HepG2 (cell line): Measurements from ENCODE around the gene MTMR1. TPM values are rescaled to one million over a fixed set of nuclear protein-coding genes. Genes with fewer than 3 reads are reported as not detected.

Experiments
- ATAC-seq: fragments of 200-7000 bp; cut with Tn5 transposase; 3 replicates; pipeline ENCODE4 v1.9.1; 2020; ENCODE audit warnings: mild to moderate bottlenecking, moderate library complexity
- BruUV-seq: library from RNA; stranded (reverse); fragments of 400-500 nt; replicated peaks from 2 replicates; lab custom pipeline; 2021; lab: Mats Ljungman, UMichigan
- CTCF ChIA-PET: fragments of 300-600 bp; formaldehyde crosslinking; extraction: SDS; loops from one replicate; lab custom pipeline; 2021; ENCODE audit warnings: low total read pairs, inconsistent platforms, low intra/inter-chr PET ratio; lab: Yijun Ruan, JAX
- POLR2A ChIA-PET: fragments of 350-600 bp; sonication (Branson Sonifier 250); formaldehyde crosslinking; loops from one replicate; lab custom pipeline; 2020; ENCODE audit warnings: antibody characterized with exemption, inconsistent platforms; lab: Yijun Ruan, JAX
- DNase-seq: peaks from one replicate; pipeline ENCODE4 v3.0.0-alpha.2; 2015; ENCODE audit warnings: low spot score
- FAIRE-seq: peaks from 3 replicates; lab custom pipeline; 2011; peaks lifted over from hg19 to GRCh38; lab: Jason Lieb, UNC
- H2AFZ ChIP-seq: one replicate; pipeline ENCODE4 v1.6.1; 2011; ENCODE audit warnings: low read length, inconsistent platforms
- H3K27ac ChIP-seq: fragments of 300-600 bp; 3 replicates; pipeline ENCODE4 v1.8.0; 2011; ENCODE audit warnings: mixed run types, mild to moderate bottlenecking, mixed read lengths, low read length, inconsistent platforms; ENCODE audit not compliant: insufficient read depth; ENCODE audit errors: extremely low read length
- H3K27me3 ChIP-seq, 2 experiments: fragments of 200-600 bp in 1 of 2; 2 replicates in 1 of 2; 3 replicates in 1 of 2; pipeline versions ENCODE4 v1.6.0 to v1.8.0; 2011; ENCODE audit warnings: low read length in 2 of 2, mild to moderate bottlenecking in 2 of 2, moderate library complexity in 2 of 2, inconsistent platforms in 1 of 2; ENCODE audit not compliant: insufficient read depth in 2 of 2, control insufficient read depth in 1 of 2
- H3K36me3 ChIP-seq, 2 experiments: fragments of 200-600 bp in 1 of 2; replicated peaks in 1 of 2; 2 replicates in 1 of 2; 3 replicates in 1 of 2; pipeline versions ENCODE4 v1.5.1 to v1.8.0; 2011; ENCODE audit warnings: low read length in 2 of 2, inconsistent platforms in 1 of 2; ENCODE audit not compliant: insufficient read depth in 2 of 2, control insufficient read depth in 1 of 2
- H3K4me1 ChIP-seq: 2 replicates; pipeline ENCODE4 v1.5.1; 2012; ENCODE audit warnings: low read length, inconsistent platforms; ENCODE audit not compliant: insufficient read depth
- H3K4me2 ChIP-seq: 2 replicates; pipeline ENCODE4 v1.6.0; 2011; ENCODE audit warnings: low read depth, low read length, inconsistent platforms
- H3K4me3 ChIP-seq, 3 experiments: fragments of 200-600 bp in 1 of 3; sonication (generic), shearing (Covaris generic) in 1 of 3; replicated peaks in 1 of 3; 2 replicates each; pipeline ENCODE4 v1.5.1; 2011 to 2016; ENCODE audit warnings: low read length in 3 of 3, inconsistent platforms in 2 of 3, low read depth in 2 of 3, mild to moderate bottlenecking in 2 of 3, control low read depth in 1 of 3, mixed read lengths in 1 of 3; ENCODE audit not compliant: insufficient read depth in 1 of 3
- H3K79me2 ChIP-seq: one replicate; pipeline ENCODE4 v1.6.1; 2011; ENCODE audit warnings: low read length, inconsistent platforms; ENCODE audit not compliant: insufficient read depth
- H3K9ac ChIP-seq: 2 replicates; pipeline ENCODE4 v1.6.0; 2011; ENCODE audit warnings: mild to moderate bottlenecking, low read depth, low read length, inconsistent platforms; ENCODE audit not compliant: insufficient read depth
- H3K9me3 ChIP-seq: 2 replicates; pipeline ENCODE4 v1.5.1; 2012; ENCODE audit warnings: mild to moderate bottlenecking, low read length
- H4K20me1 ChIP-seq: 2 replicates; pipeline ENCODE4 v1.6.0; 2011; ENCODE audit warnings: inconsistent platforms, mild to moderate bottlenecking, low read length, moderate library complexity; ENCODE audit not compliant: insufficient read depth
- CREM ChIP-seq, 2 experiments: sonication (generic) in 1 of 2; formaldehyde crosslinking in 1 of 2; IDR thresholded peaks; 2 replicates each; pipeline versions ENCODE4 v1.4.0 to v1.6.1; 2016 to 2020; ENCODE audit warnings: antibody characterized with exemption in 1 of 2, mild to moderate bottlenecking in 1 of 2, missing genetic modification reagents in 1 of 2
- EEA1 ChIP-seq: sonication (generic); formaldehyde crosslinking; IDR thresholded peaks from 2 replicates; pipeline ENCODE4 v1.5.1; 2020; ENCODE audit warnings: mild to moderate bottlenecking, missing genetic modification reagents, borderline replicate concordance
- MTF2 ChIP-seq: sonication (generic); formaldehyde crosslinking; IDR thresholded peaks from 2 replicates; pipeline ENCODE4 v1.5.0; 2020; ENCODE audit warnings: missing genetic modification reagents, borderline replicate concordance
- RFXAP ChIP-seq: sonication (generic); formaldehyde crosslinking; IDR thresholded peaks from 2 replicates; pipeline ENCODE4 v1.4.0; 2020; ENCODE audit warnings: missing genetic modification reagents, borderline replicate concordance
- RXRB ChIP-seq: IDR thresholded peaks from 2 replicates; pipeline ENCODE4 v1.6.1; 2016; ENCODE audit warnings: borderline replicate concordance, missing genetic modification reagents, missing compliant biosample characterization
- SRF ChIP-seq: IDR thresholded peaks from 2 replicates; pipeline ENCODE4 v1.6.1; 2011; ENCODE audit warnings: mild to moderate bottlenecking, low read depth, low read length, moderate library complexity
- ZNF207 ChIP-seq: fragments of 450-650 bp; IDR thresholded peaks from 2 replicates; pipeline ENCODE4 v1.6.1; 2016; ENCODE audit warnings: antibody characterized with exemption, borderline replicate concordance
- ZNF296 ChIP-seq: sonication (generic); formaldehyde crosslinking; conservative IDR thresholded peaks from 2 replicates; pipeline ENCODE4 v1.5.0; 2020; ENCODE audit warnings: mild to moderate bottlenecking, missing genetic modification reagents
- ZNF329 ChIP-seq: sonication (generic); formaldehyde crosslinking; IDR thresholded peaks from 2 replicates; pipeline ENCODE4 v1.9.0; 2021; ENCODE audit warnings: low read depth, mild to moderate bottlenecking, missing genetic modification reagents
- ZNF607 ChIP-seq: sonication (generic); formaldehyde crosslinking; IDR thresholded peaks from 2 replicates; pipeline ENCODE4 v1.5.1; 2020; ENCODE audit warnings: missing genetic modification reagents, mild to moderate bottlenecking, borderline replicate concordance
- ZNF749 ChIP-seq: sonication (generic); formaldehyde crosslinking; IDR thresholded peaks from 2 replicates; pipeline ENCODE4 v1.8.0; 2022; ENCODE audit warnings: mild to moderate bottlenecking, missing genetic modification reagents, moderate library complexity, borderline replicate concordance
- WGBS: methylation state at CpG from one replicate; pipeline ENCODE4 v1.1.6; 2017; ENCODE audit warnings: low lambda C conversion rate; 5-methylcytosine and 5-hydroxymethylcytosine counted together
- in situ Hi-C: cut with HindIII; loops from 2 replicates; pipeline ENCODE4 v1.10.0; 2017; ENCODE audit warnings: low pct_unique_long_range_greater_than_20kb; ENCODE audit not compliant: extremely low pct_ligation_motif_present
- intact Hi-C: fragments of 100-400 bp; cut with micrococcal nuclease; formaldehyde crosslinking; loops from one replicate; pipeline ENCODE4 v1.10.0; 2022; ENCODE audit not compliant: unreplicated experiment
- polyA plus RNA-seq, 8 experiments: library from polyadenylated mRNA; depleted of rRNA in 3 of 8; stranded (reverse) in 7 of 8; unstranded in 1 of 8; fragments of >200 nt; fragmentation: Illumina TruSeq in 4 of 8; extraction: Trizol in 4 of 8; gene quantifications; 2 replicates each; pipeline versions ENCODE4 v1.2.1 to v1.2.3, GENCODE V29; 2011 to 2016; ENCODE audit warnings: low read depth in 4 of 8, missing spikeins in 1 of 8, mixed read lengths in 1 of 8; ENCODE audit not compliant: insufficient read depth in 1 of 8
- total RNA-seq, 5 experiments: library from RNA; depleted of rRNA; stranded (reverse); fragments of >200 nt; fragmentation: Illumina TruSeq; extraction: Trizol; gene quantifications; 2 replicates each; pipeline ENCODE4 v1.2.3, GENCODE V29; 2016; ENCODE audit warnings: low read depth in 1 of 5
- TF ChIP-seq, protein P1 (sequence below): sonication (generic); formaldehyde crosslinking; IDR thresholded peaks from 2 replicates; pipeline ENCODE4 v1.9.0; 2021; ENCODE audit warnings: missing genetic modification reagents, borderline replicate concordance
- TF ChIP-seq, protein P2 (sequence below): sonication (generic); formaldehyde crosslinking; IDR thresholded peaks from 2 replicates; pipeline ENCODE4 v1.4.0; 2020; ENCODE audit warnings: missing genetic modification reagents, low read depth, mild to moderate bottlenecking, borderline replicate concordance
- TF ChIP-seq, protein P3 (sequence below): sonication (generic); formaldehyde crosslinking; IDR thresholded peaks from 2 replicates; pipeline ENCODE4 v1.8.1; 2023; ENCODE audit warnings: missing genetic modification reagents, inconsistent platforms, borderline replicate concordance

Gene MTMR1
- total and polyA plus RNA-seq, 2 of the 13 experiments (the other 11 are each of a cell fraction or from before 2014, with no cell fraction given), result 8.9 to 11.1 TPM

DNA sequence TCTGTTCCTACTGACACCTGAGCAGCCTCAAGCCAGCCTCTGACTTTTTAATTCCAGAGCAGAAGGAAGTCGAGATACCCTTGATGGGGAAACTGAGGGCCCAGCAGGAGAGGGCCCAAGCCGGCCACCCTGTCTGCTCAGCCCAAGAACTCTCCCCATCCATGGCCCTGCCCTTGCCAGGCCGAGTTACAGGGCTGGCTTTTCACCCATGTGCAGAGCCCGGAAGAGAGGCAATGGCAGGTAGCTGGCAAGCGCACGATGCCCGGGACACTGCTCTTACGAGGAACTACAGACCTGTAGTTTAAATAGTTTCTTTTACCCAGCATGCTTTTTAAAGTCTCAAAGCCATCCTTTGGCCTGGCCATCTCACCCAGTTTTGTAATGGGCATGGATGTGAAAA, 79.9 kb downstream of the MTMR1 start (continued):
- TF ChIP-seq, protein P1, sequence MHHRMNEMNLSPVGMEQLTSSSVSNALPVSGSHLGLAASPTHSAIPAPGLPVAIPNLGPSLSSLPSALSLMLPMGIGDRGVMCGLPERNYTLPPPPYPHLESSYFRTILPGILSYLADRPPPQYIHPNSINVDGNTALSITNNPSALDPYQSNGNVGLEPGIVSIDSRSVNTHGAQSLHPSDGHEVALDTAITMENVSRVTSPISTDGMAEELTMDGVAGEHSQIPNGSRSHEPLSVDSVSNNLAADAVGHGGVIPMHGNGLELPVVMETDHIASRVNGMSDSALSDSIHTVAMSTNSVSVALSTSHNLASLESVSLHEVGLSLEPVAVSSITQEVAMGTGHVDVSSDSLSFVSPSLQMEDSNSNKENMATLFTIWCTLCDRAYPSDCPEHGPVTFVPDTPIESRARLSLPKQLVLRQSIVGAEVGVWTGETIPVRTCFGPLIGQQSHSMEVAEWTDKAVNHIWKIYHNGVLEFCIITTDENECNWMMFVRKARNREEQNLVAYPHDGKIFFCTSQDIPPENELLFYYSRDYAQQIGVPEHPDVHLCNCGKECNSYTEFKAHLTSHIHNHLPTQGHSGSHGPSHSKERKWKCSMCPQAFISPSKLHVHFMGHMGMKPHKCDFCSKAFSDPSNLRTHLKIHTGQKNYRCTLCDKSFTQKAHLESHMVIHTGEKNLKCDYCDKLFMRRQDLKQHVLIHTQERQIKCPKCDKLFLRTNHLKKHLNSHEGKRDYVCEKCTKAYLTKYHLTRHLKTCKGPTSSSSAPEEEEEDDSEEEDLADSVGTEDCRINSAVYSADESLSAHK (CRISPR knock-in tag), result no peak
- TF ChIP-seq ZNF607 (no peak), ZNF207 (no peak)
- TF ChIP-seq, protein P2, sequence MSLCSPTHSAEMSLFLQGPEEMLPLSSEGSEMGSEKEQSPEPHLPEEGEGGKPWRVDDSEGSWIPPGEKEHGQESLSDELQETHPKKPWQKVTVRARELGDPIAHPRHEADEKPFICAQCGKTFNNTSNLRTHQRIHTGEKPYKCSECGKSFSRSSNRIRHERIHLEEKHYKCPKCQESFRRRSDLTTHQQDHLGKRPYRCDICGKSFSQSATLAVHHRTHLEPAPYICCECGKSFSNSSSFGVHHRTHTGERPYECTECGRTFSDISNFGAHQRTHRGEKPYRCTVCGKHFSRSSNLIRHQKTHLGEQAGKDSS, result no peak
- TF ChIP-seq, all 625 proteins: peak for 0

DNA sequence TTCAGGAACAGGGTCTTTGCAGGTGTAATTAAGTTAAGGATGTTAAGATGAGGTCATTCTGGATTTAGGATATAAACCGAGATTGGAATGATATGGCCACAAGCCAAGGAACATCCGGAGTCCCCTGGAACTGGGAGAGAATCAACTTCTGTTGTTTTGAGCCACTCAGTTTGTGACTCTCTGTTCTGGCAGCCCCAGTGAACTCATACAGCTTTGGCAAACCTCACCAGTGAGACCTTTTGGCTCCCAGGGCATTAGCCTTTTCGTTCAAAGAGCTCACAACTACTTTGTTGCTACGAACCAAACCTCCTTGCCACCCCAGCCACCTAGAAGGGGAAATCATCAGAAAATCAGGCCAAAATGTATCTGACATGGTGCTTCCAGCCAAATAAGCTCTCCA, 80.4 kb downstream of the MTMR1 start:
- FAIRE-seq, result no peak
- CTCF ChIA-PET, result interaction anchor here (0.9 kb wide), 1 partner anchor 309 kb away, joined by 3 read pairs; no protein-coding TSS in a partner anchor
- Histone ChIP-seq H3K4me3 (no peak overlapping the region), H4K20me1 (no peaks in the 10 kb centered on the region), H3K79me2 (no peaks in the 10 kb centered on the region), H3K4me1 (no peaks in the 10 kb centered on the region), H3K9ac (no peak overlapping the region), H3K9me3 (no peaks in the 10 kb centered on the region), H3K27me3 (no peaks in the 10 kb centered on the region), H3K36me3 (no peaks in the 10 kb centered on the region), H3K4me2 (no peak overlapping the region), H2AFZ (no peak overlapping the region), H3K27ac (no peak overlapping the region)
- in situ Hi-C loops (loop anchor here (5.0 to 10.0 kb wide), 2 partner anchors 231 to 309 kb away; no protein-coding TSS in a partner anchor), intact Hi-C loops (loop anchor here (5.0 kb wide), 1 partner anchor 229 kb away; no protein-coding TSS in a partner anchor)
- TF ChIP-seq ZNF296 (CRISPR knock-in tag) (no peak), SRF (no peak), RXRB (CRISPR knock-in tag) (no peak), ZNF329 (CRISPR knock-in tag) (no peak), MTF2 (CRISPR knock-in tag) (no peak), CREM (IDR thresholded peaks at IDR 0.05) (no peak), CREM (CRISPR knock-in tag; IDR thresholded peaks at IDR 0.05) (no peak), EEA1 (no peak), ZNF749 (CRISPR knock-in tag) (no peak), RFXAP (CRISPR knock-in tag) (no peak)
- TF ChIP-seq, protein P3, sequence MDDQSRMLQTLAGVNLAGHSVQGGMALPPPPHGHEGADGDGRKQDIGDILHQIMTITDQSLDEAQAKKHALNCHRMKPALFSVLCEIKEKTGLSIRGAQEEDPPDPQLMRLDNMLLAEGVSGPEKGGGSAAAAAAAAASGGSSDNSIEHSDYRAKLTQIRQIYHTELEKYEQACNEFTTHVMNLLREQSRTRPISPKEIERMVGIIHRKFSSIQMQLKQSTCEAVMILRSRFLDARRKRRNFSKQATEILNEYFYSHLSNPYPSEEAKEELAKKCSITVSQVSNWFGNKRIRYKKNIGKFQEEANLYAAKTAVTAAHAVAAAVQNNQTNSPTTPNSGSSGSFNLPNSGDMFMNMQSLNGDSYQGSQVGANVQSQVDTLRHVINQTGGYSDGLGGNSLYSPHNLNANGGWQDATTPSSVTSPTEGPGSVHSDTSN, result no peak
- POLR2A ChIA-PET, result no interaction called here
- no peak for DNase-seq
- 67% methylated on average over 4 of the region's 4 CpGs for WGBS
- ATAC-seq, result no peak
- no TSS peak for BruUV-seq
